Tibial nerve (tissue), 3 donors: ENCODE results near the gene JADE2.
A peak's percentile ranks its signal among the peaks of the same experiment; 100 is the strongest.

Experiments used
- CTCF ChIP-seq, 5 experiments: fragments of 200-600 bp in 3 of 5; fragments of 450-650 bp in 2 of 5; sonication (generic) in 3 of 5; IDR thresholded peaks; one replicate each; pipeline ENCODE4 v1.5.1; 2016 to 2019; ENCODE audit warnings: antibody characterized with exemption in 5 of 5, mild to moderate bottlenecking in 3 of 5, moderate library complexity in 2 of 5
- POLR2A ChIP-seq, 2 donors: fragments of 450-650 bp; IDR thresholded peaks; one replicate each; pipeline ENCODE4 v1.6.1; 2017; ENCODE audit warnings: antibody characterized with exemption in 2 of 2, mild to moderate bottlenecking in 2 of 2, moderate library complexity in 2 of 2

GRCh38 chr5:134527156-134527960, 1.9 kb downstream of the JADE2 start:
- TF ChIP-seq CTCF (IDR thresholded peaks at IDR 0.05) (peak; percentile 95 to 100 (median 98)), POLR2A (IDR thresholded peaks at IDR 0.05) (peak; percentile 4 to 51)
